HUES48 (cell line): ENCODE results near the gene DCLK2.
A peak's percentile ranks its signal among the peaks of the same experiment; 100 is the strongest.

Source experiments
- H3K27ac ChIP-seq: one replicate; pipeline ENCODE4 v1.7.0; 2013; ENCODE audit warnings: low read depth, low read length, inconsistent platforms
- H3K27me3 ChIP-seq: 2 replicates; pipeline ENCODE4 v1.6.1; 2013; ENCODE audit warnings: mild to moderate bottlenecking, low read length; ENCODE audit not compliant: control insufficient read depth, insufficient read depth
- H3K36me3 ChIP-seq: 2 replicates; pipeline ENCODE4 v1.6.1; 2013; ENCODE audit warnings: low read length; ENCODE audit not compliant: control insufficient read depth, insufficient read depth
- H3K4me1 ChIP-seq: 2 replicates; pipeline ENCODE4 v1.6.1; 2013; ENCODE audit warnings: mild to moderate bottlenecking, low read length; ENCODE audit not compliant: control insufficient read depth, insufficient read depth
- H3K4me3 ChIP-seq: 2 replicates; pipeline ENCODE4 v1.5.1; 2013; ENCODE audit warnings: mild to moderate bottlenecking, low read depth, low read length
- H3K9ac ChIP-seq: 2 replicates; pipeline ENCODE4 v1.6.1; 2013; ENCODE audit warnings: mild to moderate bottlenecking, low read depth, low read length, moderate library complexity
- H3K9me3 ChIP-seq: 2 replicates; pipeline ENCODE4 v1.6.1; 2013; ENCODE audit warnings: low read length; ENCODE audit not compliant: control insufficient read depth, insufficient read depth

Gene DCLK2

DNA sequence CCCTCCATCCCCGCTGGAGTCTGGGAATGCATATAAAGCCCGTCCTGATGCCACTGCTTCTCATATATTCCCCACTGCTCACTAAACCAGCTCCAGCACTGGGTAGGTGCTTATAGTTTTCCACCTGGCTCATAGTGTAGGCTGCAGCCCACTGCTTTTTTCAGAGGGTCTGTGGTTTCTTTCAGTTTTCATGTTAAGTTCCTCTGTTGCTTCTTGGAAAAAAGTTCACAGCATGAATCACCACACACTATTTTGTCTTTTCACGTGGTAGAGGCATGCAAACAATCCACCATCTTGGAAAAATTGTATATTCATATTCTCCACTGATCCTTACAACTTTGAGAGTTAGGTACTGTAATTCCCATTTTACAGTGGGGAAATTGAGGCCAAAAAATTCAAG is 39.4 kb downstream of the DCLK2 start:
- no peaks in the 10 kb centered on the region for H3K27me3 ChIP-seq
- H3K4me1 ChIP-seq: peaks cover 14% of the 10 kb centered on the region
- H3K9me3 ChIP-seq: no peaks in the 10 kb centered on the region
- H3K36me3 ChIP-seq: no peaks in the 10 kb centered on the region
- no peak overlapping the region for H3K9ac ChIP-seq
- H3K4me3 ChIP-seq: no peak overlapping the region
- H3K27ac ChIP-seq: no peak overlapping the region

DNA sequence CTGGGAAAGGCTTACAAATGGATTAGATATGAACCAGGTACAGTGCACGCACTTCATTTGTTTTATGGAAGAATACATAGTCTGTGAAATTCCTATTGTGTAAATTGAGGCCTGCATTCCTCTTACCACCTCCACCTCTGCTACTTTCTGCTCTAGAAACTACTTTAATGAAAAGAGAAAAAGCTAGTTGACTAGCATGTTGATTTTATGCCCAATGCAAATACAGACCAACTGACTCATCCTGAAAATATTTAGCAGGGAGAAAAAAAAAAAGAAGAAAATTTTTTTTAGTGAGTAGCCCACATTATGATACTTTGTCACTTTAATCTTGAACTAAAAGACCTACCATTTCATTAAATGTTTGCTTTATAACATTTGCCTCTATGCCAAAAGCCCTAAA is 41.2 kb downstream of the DCLK2 start:
- Histone ChIP-seq H3K9ac (no peak overlapping the region), H3K9me3 (no peaks in the 10 kb centered on the region), H3K4me1 (peaks cover 14% of the 10 kb centered on the region), H3K27me3 (no peaks in the 10 kb centered on the region), H3K4me3 (no peak overlapping the region), H3K36me3 (no peaks in the 10 kb centered on the region), H3K27ac (peak overlapping the region; percentile 65)

DNA sequence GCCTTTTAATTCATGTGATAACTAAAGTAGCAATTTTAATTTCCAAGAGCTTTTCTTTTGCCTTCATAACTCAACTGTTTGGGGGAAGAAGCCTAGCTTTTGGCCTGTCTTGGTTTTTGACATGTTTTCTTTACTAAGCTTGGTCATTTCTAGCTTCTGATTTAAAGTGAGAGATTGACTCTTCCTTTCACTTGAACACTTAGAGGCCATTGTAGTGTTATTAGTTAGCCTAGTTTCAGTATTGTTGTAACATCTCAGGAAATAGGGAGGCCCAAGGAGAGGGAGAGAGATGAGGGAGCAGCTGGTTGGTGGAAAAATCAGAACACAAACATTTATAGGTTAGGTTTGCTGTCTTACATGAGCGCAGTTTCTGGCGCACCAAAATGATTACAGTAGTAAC is 44.8 kb downstream of the DCLK2 start:
- no peak overlapping the region for H3K9ac ChIP-seq
- H3K4me3 ChIP-seq: no peak overlapping the region
- H3K36me3 ChIP-seq: no peaks in the 10 kb centered on the region
- H3K27ac ChIP-seq: no peak overlapping the region
- H3K27me3 ChIP-seq: no peaks in the 10 kb centered on the region
- H3K4me1 ChIP-seq: peaks cover 14% of the 10 kb centered on the region
- no peaks in the 10 kb centered on the region for H3K9me3 ChIP-seq

- Histone ChIP-seq H3K36me3 (no peaks in the 10 kb centered on the region), H3K9me3 (no peaks in the 10 kb centered on the region), H3K27me3 (no peaks in the 10 kb centered on the region), H3K9ac (no peak overlapping the region), H3K27ac (no peak overlapping the region), H3K4me1 (peaks cover 14% of the 10 kb centered on the region), H3K4me3 (no peak overlapping the region)
Observed at GRCh38 chr4:150123796-150124677, 45.8 kb downstream of the DCLK2 start.

GRCh38 chr4:150126201-150126863 is 48.1 kb downstream of the DCLK2 start:
- Histone ChIP-seq H3K27ac (no peak overlapping the region), H3K4me3 (no peak overlapping the region), H3K9ac (no peak overlapping the region), H3K36me3 (no peaks in the 10 kb centered on the region), H3K9me3 (no peaks in the 10 kb centered on the region), H3K27me3 (no peaks in the 10 kb centered on the region), H3K4me1 (no peaks in the 10 kb centered on the region)

DNA sequence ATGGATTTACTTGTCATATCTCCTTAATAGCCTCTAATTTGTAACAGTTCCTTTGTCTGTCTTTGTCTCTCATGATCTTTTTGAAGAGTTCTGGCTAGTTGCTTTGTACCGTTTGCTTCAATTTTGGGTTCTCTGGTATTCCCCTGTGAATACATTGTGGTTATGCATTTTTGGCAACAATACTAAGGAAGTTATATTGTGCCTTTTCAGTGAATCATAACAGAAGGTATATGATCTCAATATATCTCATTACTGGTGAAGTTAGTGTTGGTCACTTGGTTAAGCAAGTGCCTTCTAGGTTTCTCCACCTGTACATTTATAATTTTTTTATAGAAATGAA is 48.6 kb downstream of the DCLK2 start:
- Histone ChIP-seq H3K4me1 (no peaks in the 10 kb centered on the region), H3K36me3 (no peaks in the 10 kb centered on the region), H3K9me3 (no peaks in the 10 kb centered on the region), H3K27ac (no peak overlapping the region), H3K4me3 (no peak overlapping the region), H3K27me3 (no peaks in the 10 kb centered on the region), H3K9ac (no peak overlapping the region)

- Histone ChIP-seq H3K9me3 (no peaks in the 10 kb centered on the region), H3K4me1 (no peaks in the 10 kb centered on the region), H3K27ac (no peak overlapping the region), H3K4me3 (no peak overlapping the region), H3K36me3 (no peaks in the 10 kb centered on the region), H3K9ac (no peak overlapping the region), H3K27me3 (no peaks in the 10 kb centered on the region)
Observed at GRCh38 chr4:150127757-150128156, 49.5 kb downstream of the DCLK2 start.

DNA sequence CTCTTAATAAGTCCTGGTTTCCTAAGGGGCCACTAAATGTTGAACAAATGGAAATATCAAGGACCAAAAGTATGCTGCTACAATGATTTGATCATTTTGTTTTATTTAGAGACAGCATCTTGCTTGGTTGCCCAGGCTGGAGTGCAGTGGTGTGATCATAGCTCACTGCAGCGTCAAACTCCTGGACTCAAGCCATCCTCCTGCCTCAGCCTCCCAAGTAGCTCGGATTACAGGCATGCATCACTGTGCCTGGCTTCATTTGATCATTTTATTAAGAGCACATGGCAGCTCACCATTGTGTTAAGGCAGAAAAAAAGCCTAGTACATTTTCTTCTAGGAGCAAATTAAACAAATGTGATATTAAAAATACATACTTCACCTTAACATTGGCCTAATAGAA is 52.7 kb downstream of the DCLK2 start:
- Histone ChIP-seq H3K4me3 (no peak overlapping the region), H3K27ac (no peak overlapping the region), H3K27me3 (no peaks in the 10 kb centered on the region), H3K4me1 (no peaks in the 10 kb centered on the region), H3K9ac (no peak overlapping the region), H3K36me3 (no peaks in the 10 kb centered on the region), H3K9me3 (no peaks in the 10 kb centered on the region)

DNA sequence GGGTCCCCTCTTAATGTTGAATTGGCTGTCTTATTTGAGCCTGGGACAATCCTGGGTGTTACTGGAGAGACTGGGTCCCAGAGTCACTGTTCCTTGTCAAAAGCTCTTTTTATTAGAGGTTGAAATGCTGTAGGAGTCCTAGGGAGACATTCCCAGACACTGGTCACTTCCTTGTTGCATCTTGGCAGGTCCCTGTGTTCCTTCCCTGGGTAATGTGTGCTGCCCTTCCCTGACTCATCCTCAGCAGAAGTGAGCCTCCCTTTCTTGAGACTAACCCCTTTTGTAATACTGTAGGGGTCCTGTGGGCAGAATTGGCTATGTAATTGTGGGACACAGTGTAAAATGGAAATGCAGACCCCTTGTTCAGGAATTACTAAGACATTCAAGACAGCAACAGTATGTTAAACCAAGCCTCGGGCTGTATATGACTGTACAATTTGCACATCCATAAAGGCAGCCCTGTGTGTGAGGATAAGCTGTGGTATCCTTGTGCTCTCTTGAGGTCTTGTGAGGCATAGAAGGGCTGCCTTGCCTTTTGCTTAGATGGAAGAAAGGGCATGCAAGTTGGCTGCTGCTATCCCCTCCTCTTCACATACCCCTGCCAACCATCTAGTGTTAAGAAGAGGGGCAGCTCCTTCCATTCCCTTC is 53.5 kb downstream of the DCLK2 start:
- Histone ChIP-seq H3K9ac (no peak overlapping the region), H3K4me1 (no peaks in the 10 kb centered on the region), H3K9me3 (no peaks in the 10 kb centered on the region), H3K27me3 (no peaks in the 10 kb centered on the region), H3K4me3 (no peak overlapping the region), H3K27ac (no peak overlapping the region), H3K36me3 (no peaks in the 10 kb centered on the region)

- Histone ChIP-seq H3K9ac (no peak overlapping the region), H3K36me3 (no peaks in the 10 kb centered on the region), H3K4me3 (no peak overlapping the region), H3K27ac (no peak overlapping the region), H3K9me3 (no peaks in the 10 kb centered on the region), H3K4me1 (no peaks in the 10 kb centered on the region), H3K27me3 (no peaks in the 10 kb centered on the region)
Observed at GRCh38 chr4:150133605-150134004, 55.4 kb downstream of the DCLK2 start.

DNA sequence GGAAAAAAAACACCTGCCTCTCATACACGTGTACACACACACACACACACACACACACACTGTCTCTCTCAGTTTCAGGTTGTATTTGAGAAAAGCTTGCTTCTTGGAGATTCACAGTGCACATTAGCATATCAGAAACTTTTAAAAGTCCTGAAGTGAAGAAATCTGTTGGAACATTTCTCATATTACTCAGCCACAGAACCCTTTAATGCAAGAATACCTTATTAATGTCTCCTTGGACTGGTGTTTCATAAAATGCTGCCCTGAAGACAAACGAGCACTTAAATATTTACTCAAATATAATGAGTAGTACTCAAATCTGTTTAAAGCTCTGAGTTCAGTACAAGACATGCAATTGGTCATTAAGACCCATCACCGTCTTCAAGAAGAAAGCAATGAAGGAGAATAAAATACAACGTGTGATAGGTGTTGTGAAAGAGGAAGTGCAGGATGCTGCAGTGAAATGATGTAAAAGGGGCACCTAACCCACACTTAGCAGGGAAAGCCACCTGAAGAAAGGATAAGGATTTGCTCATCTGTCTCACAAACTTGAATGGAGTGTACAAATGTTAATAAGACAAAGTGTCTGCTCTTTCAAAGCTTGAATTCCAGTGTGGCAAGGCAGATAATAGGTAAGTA is 57.0 kb downstream of the DCLK2 start:
- Histone ChIP-seq H3K9me3 (no peaks in the 10 kb centered on the region), H3K36me3 (no peaks in the 10 kb centered on the region), H3K9ac (no peak overlapping the region), H3K4me1 (no peaks in the 10 kb centered on the region), H3K27me3 (no peaks in the 10 kb centered on the region), H3K27ac (no peak overlapping the region), H3K4me3 (no peak overlapping the region)
